ENCODE measurements around the gene SCAPER. TPM values are rescaled to one million over a fixed set of nuclear protein-coding genes. Genes with fewer than 3 reads are reported as not detected.

The SCAPER gene
- total RNA-seq, 1 donor, result 8.3 TPM

DNA sequence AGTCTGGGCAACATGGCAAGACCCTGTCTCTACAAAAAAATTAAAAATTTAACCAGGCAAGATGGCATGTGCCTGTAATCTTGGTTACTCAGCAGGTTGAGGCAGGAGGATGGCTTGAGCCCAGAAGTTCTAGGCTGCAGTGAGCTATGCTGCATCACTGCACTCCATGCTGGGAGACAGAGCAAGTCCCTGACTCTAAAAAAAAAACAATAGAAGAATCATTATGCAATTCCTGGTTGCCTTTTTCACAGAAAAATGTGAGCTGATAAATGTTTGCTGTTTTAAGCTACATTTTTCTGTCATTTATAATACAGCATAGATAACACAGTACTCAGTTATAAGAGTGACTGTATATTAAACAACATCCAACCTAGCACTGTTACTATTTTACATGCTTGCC lies 148.8 kb downstream of the SCAPER start:
- no peaks in the 10 kb centered on the region for H3K27me3 ChIP-seq (ENCODE audit: insufficient read depth, low read length)
- no peaks in the 10 kb centered on the region for H3K36me3 ChIP-seq (ENCODE audit: insufficient read depth, low read length)
- no peaks in the 10 kb centered on the region for H3K79me2 ChIP-seq (ENCODE audit: insufficient read depth, low read length)
- no peak overlapping the region for H3K4me2 ChIP-seq (ENCODE audit: insufficient read depth, low read length)
- TF ChIP-seq, protein P1, sequence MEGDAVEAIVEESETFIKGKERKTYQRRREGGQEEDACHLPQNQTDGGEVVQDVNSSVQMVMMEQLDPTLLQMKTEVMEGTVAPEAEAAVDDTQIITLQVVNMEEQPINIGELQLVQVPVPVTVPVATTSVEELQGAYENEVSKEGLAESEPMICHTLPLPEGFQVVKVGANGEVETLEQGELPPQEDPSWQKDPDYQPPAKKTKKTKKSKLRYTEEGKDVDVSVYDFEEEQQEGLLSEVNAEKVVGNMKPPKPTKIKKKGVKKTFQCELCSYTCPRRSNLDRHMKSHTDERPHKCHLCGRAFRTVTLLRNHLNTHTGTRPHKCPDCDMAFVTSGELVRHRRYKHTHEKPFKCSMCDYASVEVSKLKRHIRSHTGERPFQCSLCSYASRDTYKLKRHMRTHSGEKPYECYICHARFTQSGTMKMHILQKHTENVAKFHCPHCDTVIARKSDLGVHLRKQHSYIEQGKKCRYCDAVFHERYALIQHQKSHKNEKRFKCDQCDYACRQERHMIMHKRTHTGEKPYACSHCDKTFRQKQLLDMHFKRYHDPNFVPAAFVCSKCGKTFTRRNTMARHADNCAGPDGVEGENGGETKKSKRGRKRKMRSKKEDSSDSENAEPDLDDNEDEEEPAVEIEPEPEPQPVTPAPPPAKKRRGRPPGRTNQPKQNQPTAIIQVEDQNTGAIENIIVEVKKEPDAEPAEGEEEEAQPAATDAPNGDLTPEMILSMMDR (IDR thresholded peaks at IDR 0.05; ENCODE audit: extremely low read depth, low read depth, low read length), result no peak
- no peak overlapping the region for H3K27ac ChIP-seq (ENCODE audit: low read depth, low read length)
- H3K9me3 ChIP-seq (ENCODE audit: low read depth, low read length), result no peaks in the 10 kb centered on the region
- H3K4me1 ChIP-seq (ENCODE audit: insufficient read depth, low read length), result no peaks in the 10 kb centered on the region
- DNase-seq (ENCODE audit: insufficient read length, low spot score, missing footprints), result no peak
- H3K4me3 ChIP-seq (ENCODE audit: insufficient read depth, low read length), result no peak overlapping the region
- H4K20me1 ChIP-seq (ENCODE audit: insufficient read depth, low read length), result no peaks in the 10 kb centered on the region
- H2AFZ ChIP-seq (ENCODE audit: low read length), result no peak overlapping the region

DNA sequence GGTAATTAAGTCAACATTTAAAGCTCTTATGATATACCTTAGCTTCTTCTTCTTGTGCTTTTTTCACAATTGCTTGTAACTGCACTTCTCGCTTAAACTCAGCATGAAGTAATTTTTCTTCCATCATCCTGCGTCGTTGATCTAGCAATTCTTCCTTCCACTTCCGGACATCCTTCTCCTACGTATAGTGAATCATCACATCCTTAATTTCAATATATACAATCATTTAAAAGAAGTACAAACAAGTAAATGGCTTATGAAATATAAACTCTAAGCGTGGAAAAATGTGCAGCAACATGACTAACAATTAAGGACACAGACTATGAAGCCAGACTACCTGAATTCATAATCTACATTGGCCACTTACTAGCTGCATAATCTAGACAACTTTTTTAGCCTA lies 151.4 kb downstream of the SCAPER start:
- Histone ChIP-seq H2AFZ (ENCODE audit: low read length) (no peak overlapping the region), H3K9me3 (ENCODE audit: low read depth, low read length) (no peaks in the 10 kb centered on the region), H3K27me3 (ENCODE audit: insufficient read depth, low read length) (no peaks in the 10 kb centered on the region), H3K4me2 (ENCODE audit: insufficient read depth, low read length) (no peak overlapping the region), H3K4me1 (ENCODE audit: insufficient read depth, low read length) (no peaks in the 10 kb centered on the region), H3K4me3 (ENCODE audit: insufficient read depth, low read length) (no peak overlapping the region), H3K36me3 (ENCODE audit: insufficient read depth, low read length) (no peaks in the 10 kb centered on the region), H3K79me2 (ENCODE audit: insufficient read depth, low read length) (no peaks in the 10 kb centered on the region), H4K20me1 (ENCODE audit: insufficient read depth, low read length) (no peaks in the 10 kb centered on the region), H3K27ac (ENCODE audit: low read depth, low read length) (no peak overlapping the region)
- TF ChIP-seq, protein P1 (IDR thresholded peaks at IDR 0.05; ENCODE audit: extremely low read depth, low read depth, low read length), result no peak
- DNase-seq (ENCODE audit: insufficient read length, low spot score, missing footprints), result no peak

DNA sequence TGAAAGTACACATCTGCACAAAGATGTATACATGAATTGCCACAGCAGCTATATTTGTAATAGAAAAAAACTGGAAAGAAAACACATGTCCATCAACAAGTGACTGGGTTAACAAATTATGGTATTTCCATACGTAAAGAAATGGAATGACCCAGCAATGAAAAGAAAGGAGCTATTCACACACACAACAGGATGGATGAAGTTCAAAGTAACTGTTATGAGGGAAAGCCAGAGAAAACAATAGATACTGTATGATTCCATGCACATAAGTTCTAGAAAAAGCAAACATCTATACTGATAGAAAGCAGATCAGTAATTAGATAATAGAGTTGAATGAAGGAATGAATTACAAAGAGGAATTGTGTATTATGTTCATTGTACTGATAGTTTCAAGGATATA lies 152.0 kb downstream of the SCAPER start:
- Histone ChIP-seq H3K4me1 (ENCODE audit: insufficient read depth, low read length) (no peaks in the 10 kb centered on the region), H3K4me3 (ENCODE audit: insufficient read depth, low read length) (no peak overlapping the region), H3K4me2 (ENCODE audit: insufficient read depth, low read length) (no peak overlapping the region), H3K27ac (ENCODE audit: low read depth, low read length) (no peak overlapping the region), H3K27me3 (ENCODE audit: insufficient read depth, low read length) (no peaks in the 10 kb centered on the region), H4K20me1 (ENCODE audit: insufficient read depth, low read length) (no peaks in the 10 kb centered on the region), H2AFZ (ENCODE audit: low read length) (no peak overlapping the region), H3K36me3 (ENCODE audit: insufficient read depth, low read length) (no peaks in the 10 kb centered on the region), H3K79me2 (ENCODE audit: insufficient read depth, low read length) (no peaks in the 10 kb centered on the region), H3K9me3 (ENCODE audit: low read depth, low read length) (no peaks in the 10 kb centered on the region)
- TF ChIP-seq, protein P1 (IDR thresholded peaks at IDR 0.05; ENCODE audit: extremely low read depth, low read depth, low read length), result no peak
- no peak for DNase-seq (ENCODE audit: insufficient read length, low spot score, missing footprints)

DNA sequence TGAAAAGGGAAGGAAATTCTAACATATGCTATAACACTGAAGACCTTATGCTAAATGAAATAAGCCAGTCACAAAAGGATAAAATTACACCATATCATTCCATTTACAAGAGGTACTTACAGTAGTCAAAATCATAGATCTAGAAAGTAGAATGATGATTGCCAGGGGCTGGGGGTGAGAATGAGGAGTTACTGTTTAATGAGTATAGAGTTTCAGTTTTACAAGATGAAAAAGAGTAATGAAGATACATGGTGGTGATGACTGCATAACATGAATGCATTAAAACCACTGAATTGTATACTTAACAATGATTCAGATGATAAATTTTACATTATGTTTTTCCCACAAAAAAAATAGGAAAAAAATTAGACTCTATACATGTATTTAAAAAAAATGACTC lies 152.6 kb downstream of the SCAPER start:
- Histone ChIP-seq H3K27ac (ENCODE audit: low read depth, low read length) (no peak overlapping the region), H4K20me1 (ENCODE audit: insufficient read depth, low read length) (no peaks in the 10 kb centered on the region), H3K36me3 (ENCODE audit: insufficient read depth, low read length) (no peaks in the 10 kb centered on the region), H3K9me3 (ENCODE audit: low read depth, low read length) (no peaks in the 10 kb centered on the region), H3K27me3 (ENCODE audit: insufficient read depth, low read length) (no peaks in the 10 kb centered on the region), H3K79me2 (ENCODE audit: insufficient read depth, low read length) (no peaks in the 10 kb centered on the region), H3K4me3 (ENCODE audit: insufficient read depth, low read length) (no peak overlapping the region), H3K4me1 (ENCODE audit: insufficient read depth, low read length) (no peaks in the 10 kb centered on the region), H2AFZ (ENCODE audit: low read length) (no peak overlapping the region), H3K4me2 (ENCODE audit: insufficient read depth, low read length) (no peak overlapping the region)
- DNase-seq (ENCODE audit: insufficient read length, low spot score, missing footprints), result no peak
- TF ChIP-seq, protein P1 (IDR thresholded peaks at IDR 0.05; ENCODE audit: extremely low read depth, low read depth, low read length), result no peak
